ENCODE measurements around the gene CHI3L2. TPM values are rescaled to one million over a fixed set of nuclear protein-coding genes. Genes with fewer than 3 reads are reported as not detected.

Gene CHI3L2
- total and polyA plus RNA-seq, 2 of the 13 experiments (the other 11 are each of a cell fraction or from before 2014, with no cell fraction given), result 0.46 to 1.7 TPM

DNA sequence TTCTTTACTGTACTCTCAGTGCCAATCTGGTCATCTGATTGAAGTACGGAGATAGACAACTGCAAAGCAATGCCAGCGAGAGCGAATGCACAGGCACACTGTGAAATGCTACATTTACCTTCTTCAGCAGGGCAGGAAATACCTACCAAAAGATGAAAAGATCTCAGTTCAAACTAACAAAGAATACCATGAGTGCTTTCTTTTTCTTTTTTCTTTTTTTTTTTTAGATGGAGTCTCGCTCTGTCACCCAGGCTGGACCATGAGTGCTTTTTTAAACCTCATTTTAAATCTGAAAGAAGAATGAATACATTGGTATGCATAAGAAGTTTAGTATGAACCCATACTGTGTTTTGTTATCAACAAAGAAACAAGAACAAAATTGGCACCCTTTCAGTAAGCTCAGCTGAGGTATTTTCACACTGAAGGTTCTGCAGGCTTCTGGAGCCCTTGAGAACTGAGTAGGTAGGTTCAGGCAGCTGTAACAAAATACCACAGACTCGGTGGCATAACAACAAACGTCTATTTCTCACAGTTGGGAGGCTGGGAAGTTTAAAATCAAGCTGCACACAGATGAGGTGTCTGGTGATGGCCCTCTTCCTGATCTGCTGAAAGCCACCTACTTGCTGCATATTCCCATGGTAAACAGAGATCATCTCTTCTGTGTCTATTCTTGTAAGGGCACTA, 1.7 kb upstream of the CHI3L2 start:
- DNase-seq (ENCODE audit: low spot score), result no peak
- H3K79me2 ChIP-seq (ENCODE audit: insufficient read depth, low read length), result no peaks in the 10 kb centered on the region
- no peaks in the 10 kb centered on the region for H3K27me3 ChIP-seq (ENCODE audit: control insufficient read depth in 1 of 2, insufficient read depth in 2 of 2, low read length in 2 of 2)
- ChIA-PET POLR2A (no interaction called here), CTCF (ENCODE audit: low intra/inter-chr PET ratio, low total read pairs) (interaction anchor here (5.1 kb wide), 1 partner anchor 108 kb away, joined by 77 read pairs; no protein-coding TSS in a partner anchor)
- intact Hi-C loops (cut with micrococcal nuclease; ENCODE audit: unreplicated experiment) (no loop called here), in situ Hi-C loops (cut with HindIII; ENCODE audit: extremely low pct_ligation_motif_present, low pct_unique_long_range_greater_than_20kb) (no loop called here)
- no peaks in the 10 kb centered on the region for H3K9me3 ChIP-seq (ENCODE audit: low read length)
- H3K4me1 ChIP-seq (ENCODE audit: insufficient read depth, low read length), result peaks cover 86% of the 10 kb centered on the region
- H3K9ac ChIP-seq (ENCODE audit: insufficient read depth, low read depth, low read length), result no peak overlapping the region
- H4K20me1 ChIP-seq (ENCODE audit: insufficient read depth, low read length), result no peaks in the 10 kb centered on the region
- TF ChIP-seq SRSF1 (optimal IDR thresholded peaks at IDR 0.05; ENCODE audit: low read depth, low read length), result no peak
- TF ChIP-seq ZNF264 (CRISPR knock-in tag; IDR thresholded peaks at IDR 0.05), result no peak
- no peak for TF ChIP-seq ATF6 (CRISPR knock-in tag; conservative IDR thresholded peaks at IDR 0.05)
- no peak for TF ChIP-seq KDM4B (CRISPR knock-in tag; IDR thresholded peaks at IDR 0.05)
- TF ChIP-seq, protein P1, sequence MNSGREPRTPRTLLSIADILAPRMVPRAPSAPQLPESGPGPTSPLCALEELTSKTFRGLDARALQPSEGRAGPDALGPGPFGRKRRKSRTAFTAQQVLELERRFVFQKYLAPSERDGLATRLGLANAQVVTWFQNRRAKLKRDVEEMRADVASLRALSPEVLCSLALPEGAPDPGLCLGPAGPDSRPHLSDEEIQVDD (CRISPR knock-in tag; IDR thresholded peaks at IDR 0.05; ENCODE audit: borderline replicate concordance), result no peak
- no peak for TF ChIP-seq HNRNPUL1 (IDR thresholded peaks at IDR 0.05; ENCODE audit: low read depth, low read length)
- TF ChIP-seq, protein P2, sequence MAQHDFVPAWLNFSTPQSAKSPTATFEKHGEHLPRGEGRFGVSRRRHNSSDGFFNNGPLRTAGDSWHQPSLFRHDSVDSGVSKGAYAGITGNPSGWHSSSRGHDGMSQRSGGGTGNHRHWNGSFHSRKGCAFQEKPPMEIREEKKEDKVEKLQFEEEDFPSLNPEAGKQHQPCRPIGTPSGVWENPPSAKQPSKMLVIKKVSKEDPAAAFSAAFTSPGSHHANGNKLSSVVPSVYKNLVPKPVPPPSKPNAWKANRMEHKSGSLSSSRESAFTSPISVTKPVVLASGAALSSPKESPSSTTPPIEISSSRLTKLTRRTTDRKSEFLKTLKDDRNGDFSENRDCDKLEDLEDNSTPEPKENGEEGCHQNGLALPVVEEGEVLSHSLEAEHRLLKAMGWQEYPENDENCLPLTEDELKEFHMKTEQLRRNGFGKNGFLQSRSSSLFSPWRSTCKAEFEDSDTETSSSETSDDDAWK (CRISPR knock-in tag; IDR thresholded peaks at IDR 0.05), result no peak
- TF ChIP-seq ZNF720 (CRISPR knock-in tag; IDR thresholded peaks at IDR 0.05), result no peak
- no TSS peak for BruUV-seq (replicated peaks)
- H2AFZ ChIP-seq (ENCODE audit: low read length), result no peak overlapping the region
- 79% methylated on average over 6 of the region's 6 CpGs for WGBS (ENCODE audit: low lambda C conversion rate)
- FAIRE-seq, result no peak
- no peak overlapping the region for H3K27ac ChIP-seq (ENCODE audit: extremely low read length, insufficient read depth, low read length)
- H3K4me2 ChIP-seq (ENCODE audit: low read depth, low read length), result no peak overlapping the region
- no peak for ATAC-seq
- no peak overlapping the region for H3K4me3 ChIP-seq (replicated peaks in 1 of 3; ENCODE audit: insufficient read depth in 1 of 3, low read depth in 2 of 3, low read length in 3 of 3)
- H3K36me3 ChIP-seq (replicated peaks in 1 of 2; ENCODE audit: control insufficient read depth in 1 of 2, insufficient read depth in 2 of 2, low read length in 2 of 2), result no peaks in the 10 kb centered on the region

Data from HepG2 (cell line).